Gastrocnemius medialis (tissue), 4 donors: ENCODE measurements around the gene MTREX.

Source experiments
- POLR2A ChIP-seq, 2 donors: fragments of 450-650 bp; IDR thresholded peaks; one replicate each; pipeline ENCODE4 v1.6.1; 2017; ENCODE audit warnings: antibody characterized with exemption in 2 of 2, mild to moderate bottlenecking in 2 of 2, moderate library complexity in 2 of 2
- TF ChIP-seq, protein P1 (sequence below), 5 experiments: fragments of 450-650 bp in 3 of 5; fragments of 200-600 bp in 2 of 5; sonication (generic) in 2 of 5; IDR thresholded peaks in 4 of 5; conservative IDR thresholded peaks in 1 of 5; 1 replicate in 4 of 5; 2 replicates in 1 of 5; pipeline ENCODE4 v1.5.1; 2016 to 2019; ENCODE audit warnings: antibody characterized with exemption in 5 of 5, mild to moderate bottlenecking in 3 of 5, moderate library complexity in 3 of 5

DNA sequence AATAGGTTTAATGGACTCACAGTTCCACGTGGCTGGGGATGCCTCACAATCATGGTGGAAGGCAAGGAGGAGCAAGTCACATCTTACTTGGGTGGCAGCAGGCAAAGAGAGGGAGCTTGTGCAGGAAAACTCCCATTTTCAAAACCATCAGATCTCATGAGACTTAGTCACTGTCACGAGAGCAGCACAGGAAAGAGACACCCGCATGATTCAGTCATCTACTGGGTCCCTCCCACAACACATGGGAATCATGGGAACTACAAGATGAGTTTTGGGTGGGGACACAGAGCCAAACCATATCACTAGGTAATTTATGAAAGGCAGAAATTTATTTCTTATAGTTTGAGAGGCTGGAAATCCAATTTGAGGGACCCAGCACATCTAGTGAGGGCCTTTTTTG lies 40.0 kb downstream of the MTREX start:
- TF ChIP-seq, protein P1, sequence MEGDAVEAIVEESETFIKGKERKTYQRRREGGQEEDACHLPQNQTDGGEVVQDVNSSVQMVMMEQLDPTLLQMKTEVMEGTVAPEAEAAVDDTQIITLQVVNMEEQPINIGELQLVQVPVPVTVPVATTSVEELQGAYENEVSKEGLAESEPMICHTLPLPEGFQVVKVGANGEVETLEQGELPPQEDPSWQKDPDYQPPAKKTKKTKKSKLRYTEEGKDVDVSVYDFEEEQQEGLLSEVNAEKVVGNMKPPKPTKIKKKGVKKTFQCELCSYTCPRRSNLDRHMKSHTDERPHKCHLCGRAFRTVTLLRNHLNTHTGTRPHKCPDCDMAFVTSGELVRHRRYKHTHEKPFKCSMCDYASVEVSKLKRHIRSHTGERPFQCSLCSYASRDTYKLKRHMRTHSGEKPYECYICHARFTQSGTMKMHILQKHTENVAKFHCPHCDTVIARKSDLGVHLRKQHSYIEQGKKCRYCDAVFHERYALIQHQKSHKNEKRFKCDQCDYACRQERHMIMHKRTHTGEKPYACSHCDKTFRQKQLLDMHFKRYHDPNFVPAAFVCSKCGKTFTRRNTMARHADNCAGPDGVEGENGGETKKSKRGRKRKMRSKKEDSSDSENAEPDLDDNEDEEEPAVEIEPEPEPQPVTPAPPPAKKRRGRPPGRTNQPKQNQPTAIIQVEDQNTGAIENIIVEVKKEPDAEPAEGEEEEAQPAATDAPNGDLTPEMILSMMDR (IDR thresholded peaks at IDR 0.05 in 4 of 5, conservative IDR thresholded peaks at IDR 0.05 in 1 of 5): no peak
- no peak for TF ChIP-seq POLR2A (IDR thresholded peaks at IDR 0.05)
